Mammary epithelial cell (primary cell): Measurements from ENCODE around the gene PIK3C2B.

Source experiments
- CTCF ChIP-seq, 2 donors: IDR thresholded peaks in 1 of 2; conservative IDR thresholded peaks in 1 of 2; 2 replicates each; pipeline ENCODE4 v1.5.1; 2011 to 2012; ENCODE audit warnings: inconsistent platforms in 2 of 2, low read length in 2 of 2, mild to moderate bottlenecking in 2 of 2, control low read depth in 1 of 2, low read depth in 1 of 2; ENCODE audit not compliant: insufficient read depth in 1 of 2; ENCODE audit errors: extremely low read depth in 1 of 2
- EZH2 ChIP-seq: IDR thresholded peaks from 2 replicates; pipeline ENCODE4 v1.6.1; 2012; ENCODE audit warnings: low read length, inconsistent platforms, borderline replicate concordance

GRCh38 chr1:204465546-204466415 is 28.8 kb downstream of the PIK3C2B start:
- TF ChIP-seq CTCF (conservative IDR thresholded peaks at IDR 0.05 in 1 of 2, IDR thresholded peaks at IDR 0.05 in 1 of 2; ENCODE audit: extremely low read depth in 1 of 2, insufficient read depth in 1 of 2, low read depth in 1 of 2, low read length in 2 of 2) (no peak), EZH2 (no peak)
